HCT116 (cell line): Measurements from ENCODE around the gene ACOD1. TPM values are rescaled to one million over a fixed set of nuclear protein-coding genes. Genes with fewer than 3 reads are reported as not detected.

ENCODE experiments used
- ATAC-seq: fragments of 200-7000 bp; cut with Tn5 transposase; 2 replicates; pipeline ENCODE4 v1.9.1; 2020; ENCODE audit warnings: mild to moderate bottlenecking, moderate library complexity
- BruUV-seq: library from RNA; stranded (reverse); fragments of 400-500 nt; replicated peaks from 2 replicates; lab custom pipeline; 2021; lab: Mats Ljungman, UMichigan
- CTCF ChIA-PET: fragments of 300-600 bp; sonication (Branson Sonifier 250); formaldehyde crosslinking; loops from one replicate; lab custom pipeline; 2021; ENCODE audit warnings: antibody characterized with exemption; lab: Charles Lee
- POLR2A ChIA-PET: fragments of 300-600, 350-600 bp; sonication (Branson Sonifier 250); formaldehyde crosslinking; loops from one replicate; lab custom pipeline; 2021; ENCODE audit warnings: antibody characterized with exemption; lab: Charles Lee
- RAD21 ChIA-PET, 2 experiments: fragments of 300-600 bp; sonication (Branson Sonifier 250); formaldehyde crosslinking; loops; one replicate each; lab custom pipeline; 2023; ENCODE audit warnings: low total read pairs in 2 of 2; ENCODE audit not compliant: uncharacterized antibody in 2 of 2, unreplicated experiment in 2 of 2, low non-redundant PET in 1 of 2; lab: Charles Lee
- DNase-seq: peaks from one replicate; pipeline ENCODE4 v3.0.0-alpha.2; 2010; ENCODE audit warnings: low read depth, low spot score
- H2AFZ ChIP-seq: fragments of 200-600 bp; shearing (Covaris generic), sonication (generic); 2 replicates; pipeline ENCODE4 v1.6.1; 2017; ENCODE audit warnings: low read depth, mixed run types, mixed read lengths, antibody characterized with exemption, low read length; ENCODE audit not compliant: poor library complexity, severe bottlenecking
- H3K27ac ChIP-seq: 2 replicates; pipeline ENCODE4 v1.5.1; 2012; ENCODE audit warnings: low read depth, low read length
- H3K27me3 ChIP-seq: fragments of 200-600 bp; sonication (generic); 2 replicates; pipeline ENCODE4 v1.6.1; 2016; ENCODE audit warnings: mixed run types, low read length, mixed read lengths; ENCODE audit not compliant: insufficient read depth
- H3K36me3 ChIP-seq, 2 experiments: fragments of 200-500 bp in 1 of 2; fragments of 200-600 bp in 1 of 2; sonication (Bioruptor generic) in 1 of 2; sonication (generic) in 1 of 2; 2 replicates each; pipeline versions ENCODE4 v1.5.1 to v1.6.1; 2014 to 2016; ENCODE audit warnings: low read length in 2 of 2, inconsistent platforms in 1 of 2, mixed read lengths in 1 of 2, mixed run types in 1 of 2; ENCODE audit not compliant: insufficient read depth in 2 of 2, control insufficient read depth in 1 of 2
- H3K4me1 ChIP-seq, 2 experiments: fragments of 200-600 bp in 1 of 2; sonication (generic) in 1 of 2; 2 replicates each; pipeline versions ENCODE4 v1.5.1 to v1.6.1; 2012 to 2017; ENCODE audit warnings: low read length in 2 of 2, inconsistent platforms in 1 of 2, mild to moderate bottlenecking in 1 of 2, mixed read lengths in 1 of 2, mixed run types in 1 of 2, moderate library complexity in 1 of 2; ENCODE audit not compliant: insufficient read depth in 2 of 2, control insufficient read depth in 1 of 2
- H3K4me2 ChIP-seq: fragments of 200-600 bp; sonication (generic); 2 replicates; pipeline ENCODE4 v1.6.1; 2017; ENCODE audit warnings: mixed run types, low read length, mixed read lengths
- H3K4me3 ChIP-seq, 2 experiments: fragments of 200-600 bp in 1 of 2; sonication (generic) in 1 of 2; replicated peaks in 1 of 2; 2 replicates each; pipeline ENCODE4 v1.5.1; 2011 to 2016; ENCODE audit warnings: low read length in 2 of 2, control low read depth in 1 of 2, low read depth in 1 of 2, mild to moderate bottlenecking in 1 of 2, mixed read lengths in 1 of 2, mixed run types in 1 of 2
- H3K79me2 ChIP-seq: fragments of 200-600 bp; sonication (generic); 2 replicates; pipeline ENCODE4 v1.6.1; 2017; ENCODE audit warnings: mild to moderate bottlenecking, mixed run types, low read length, moderate library complexity, mixed read lengths; ENCODE audit not compliant: insufficient read depth
- H3K9ac ChIP-seq: fragments of 200-600 bp; sonication (generic); 2 replicates; pipeline ENCODE4 v1.6.1; 2016; ENCODE audit warnings: low read length, mixed read lengths
- H3K9me2 ChIP-seq: fragments of 200-600 bp; sonication (generic), shearing (Covaris generic); 2 replicates; pipeline ENCODE4 v1.6.1; 2017; ENCODE audit warnings: mixed run types, mild to moderate bottlenecking, moderate library complexity; ENCODE audit not compliant: insufficient read depth
- H3K9me3 ChIP-seq, 2 experiments: fragments of 200-500 bp in 1 of 2; fragments of 200-600 bp in 1 of 2; sonication (Bioruptor generic) in 1 of 2; sonication (generic) in 1 of 2; 2 replicates each; pipeline ENCODE4 v1.6.1; 2014 to 2017; ENCODE audit warnings: low read length in 2 of 2, mixed read lengths in 2 of 2, inconsistent platforms in 1 of 2, low read depth in 1 of 2, mild to moderate bottlenecking in 1 of 2, mixed run types in 1 of 2, moderate library complexity in 1 of 2; ENCODE audit not compliant: control insufficient read depth in 1 of 2, insufficient read depth in 1 of 2
- H4K20me1 ChIP-seq: fragments of 200-600 bp; sonication (generic), shearing (Covaris generic); 2 replicates; pipeline ENCODE4 v1.6.1; 2017; ENCODE audit warnings: mixed run types, mild to moderate bottlenecking, moderate library complexity; ENCODE audit not compliant: insufficient read depth
- CBX3 ChIP-seq: IDR thresholded peaks from 2 replicates; pipeline ENCODE4 v1.6.1; 2012; ENCODE audit warnings: low read depth
- CEBPB ChIP-seq: IDR thresholded peaks from 2 replicates; pipeline ENCODE4 v1.6.1; 2012; ENCODE audit warnings: low read depth
- ELF1 ChIP-seq: IDR thresholded peaks from 2 replicates; pipeline ENCODE4 v1.6.1; 2012; ENCODE audit warnings: low read depth, borderline replicate concordance
- EZH2 ChIP-seq: fragments of 200-600 bp; sonication (generic); IDR thresholded peaks from 2 replicates; pipeline ENCODE4 v1.6.1; 2017; ENCODE audit warnings: antibody characterized with exemption, mixed run types
- EZH2phosphoT487 ChIP-seq: fragments of 200-600 bp; IDR thresholded peaks from 2 replicates; pipeline ENCODE4 v1.6.1; 2018; ENCODE audit warnings: antibody characterized with exemption, borderline replicate concordance
- FOSL1 ChIP-seq: IDR thresholded peaks from 2 replicates; pipeline ENCODE4 v1.6.1; 2012; ENCODE audit warnings: low read depth
- JUND ChIP-seq: IDR thresholded peaks from 2 replicates; pipeline ENCODE4 v1.6.1; 2012
- POLR2AphosphoS5 ChIP-seq: IDR thresholded peaks from 2 replicates; pipeline ENCODE4 v1.6.1; 2011; ENCODE audit warnings: mild to moderate bottlenecking, low read depth, low read length, moderate library complexity
- RAD21 ChIP-seq: IDR thresholded peaks from 2 replicates; pipeline ENCODE4 v1.6.1; 2012; ENCODE audit warnings: low read depth, mild to moderate bottlenecking
- SIN3A ChIP-seq: IDR thresholded peaks from 2 replicates; pipeline ENCODE4 v1.6.1; 2012; ENCODE audit warnings: low read depth
- SP1 ChIP-seq: IDR thresholded peaks from 2 replicates; pipeline ENCODE4 v1.6.1; 2012; ENCODE audit warnings: low read depth
- SRF ChIP-seq: IDR thresholded peaks from 2 replicates; pipeline ENCODE4 v1.6.1; 2012; ENCODE audit warnings: low read depth
- TCF7L2 ChIP-seq: IDR thresholded peaks from 2 replicates; pipeline ENCODE4 v1.7.0; 2011; ENCODE audit warnings: borderline replicate concordance, inconsistent platforms; ENCODE audit not compliant: insufficient read depth, insufficient read length; ENCODE audit errors: extremely low read depth
- YY1 ChIP-seq: IDR thresholded peaks from 2 replicates; pipeline ENCODE4 v1.6.1; 2011; ENCODE audit warnings: low read length, low read depth, moderate library complexity, mild to moderate bottlenecking; ENCODE audit not compliant: insufficient replicate concordance; ENCODE audit errors: extremely low read depth
- ZFX ChIP-seq: fragments of 450-650 bp; IDR thresholded peaks from 2 replicates; pipeline ENCODE4 v1.6.1; 2017
- ZNF274 ChIP-seq: fragments of 200-500 bp; sonication (Bioruptor generic); IDR thresholded peaks from 2 replicates; pipeline ENCODE4 v1.6.1; 2014; ENCODE audit warnings: mild to moderate bottlenecking, low read depth, low read length, inconsistent platforms
- intact Hi-C: fragments of 100-400 bp; cut with micrococcal nuclease; formaldehyde crosslinking; loops from 2 replicates; pipeline ENCODE4 v1.10.0; 2022
- total RNA-seq: library from RNA; stranded (reverse); gene quantifications from one replicate; pipeline ENCODE4 v1.2.1, GENCODE V29; 2021; ENCODE audit not compliant: unreplicated experiment
- TF ChIP-seq, protein P1 (sequence below): IDR thresholded peaks from 2 replicates; pipeline ENCODE4 v1.6.1; 2012
- TF ChIP-seq, protein P2 (sequence below): IDR thresholded peaks from 2 replicates; pipeline ENCODE4 v1.6.1; 2011; ENCODE audit warnings: mild to moderate bottlenecking, low read length, moderate library complexity; ENCODE audit not compliant: insufficient replicate concordance; ENCODE audit errors: extremely low read depth
- TF ChIP-seq, protein P3 (sequence below): IDR thresholded peaks from 2 replicates; pipeline ENCODE4 v1.6.1; 2012
- TF ChIP-seq, protein P4 (sequence below): IDR thresholded peaks from 2 replicates; pipeline ENCODE4 v1.6.1; 2012; ENCODE audit warnings: low read depth

The ACOD1 gene
- total RNA-seq, 1 experiment from 2014 or later = not detected

DNA sequence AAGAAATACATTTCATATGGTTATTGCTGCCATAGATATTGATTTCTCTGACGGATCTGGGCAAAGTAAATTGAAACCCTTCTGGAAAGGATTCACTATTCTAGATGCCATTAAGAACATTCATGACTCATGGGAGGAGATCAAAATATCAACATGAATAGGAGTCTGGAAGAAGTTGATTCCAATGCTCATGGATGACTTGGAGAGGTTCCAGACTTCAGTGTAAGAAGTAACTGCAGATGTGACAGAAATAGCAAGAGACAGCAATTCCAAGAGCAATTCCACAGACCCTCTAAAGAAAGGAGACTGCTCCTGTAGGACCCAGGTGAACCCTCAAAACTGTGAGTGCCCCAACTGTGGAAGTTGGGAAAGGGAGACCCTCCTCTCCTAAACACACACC lies 31.2 kb upstream of the ACOD1 start:
- H2AFZ ChIP-seq = no peak overlapping the region
- DNase-seq = no peak
- no peak overlapping the region for H3K27ac ChIP-seq
- no peak overlapping the region for H3K9ac ChIP-seq
- ChIA-PET RAD21 (no interaction called here), POLR2A (no interaction called here), CTCF (no interaction called here)
- H3K9me3 ChIP-seq = no peaks in the 10 kb centered on the region
- H3K4me1 ChIP-seq = no peaks in the 10 kb centered on the region
- no peaks in the 10 kb centered on the region for H3K27me3 ChIP-seq
- ATAC-seq = no peak
- intact Hi-C loops = no loop called here
- no peaks in the 10 kb centered on the region for H3K9me2 ChIP-seq
- H3K4me3 ChIP-seq = no peak overlapping the region
- TF ChIP-seq ZNF274 (no peak), ZFX (no peak), CEBPB (no peak), RAD21 (no peak), JUND (no peak), SIN3A (no peak), EZH2phosphoT487 (no peak), FOSL1 (no peak), SP1 (no peak), YY1 (no peak), ELF1 (no peak), TCF7L2 (no peak), EZH2 (no peak), CBX3 (no peak), POLR2AphosphoS5 (no peak), SRF (no peak)
- TF ChIP-seq, protein P1, sequence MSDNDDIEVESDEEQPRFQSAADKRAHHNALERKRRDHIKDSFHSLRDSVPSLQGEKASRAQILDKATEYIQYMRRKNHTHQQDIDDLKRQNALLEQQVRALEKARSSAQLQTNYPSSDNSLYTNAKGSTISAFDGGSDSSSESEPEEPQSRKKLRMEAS = no peak
- TF ChIP-seq, protein P2, sequence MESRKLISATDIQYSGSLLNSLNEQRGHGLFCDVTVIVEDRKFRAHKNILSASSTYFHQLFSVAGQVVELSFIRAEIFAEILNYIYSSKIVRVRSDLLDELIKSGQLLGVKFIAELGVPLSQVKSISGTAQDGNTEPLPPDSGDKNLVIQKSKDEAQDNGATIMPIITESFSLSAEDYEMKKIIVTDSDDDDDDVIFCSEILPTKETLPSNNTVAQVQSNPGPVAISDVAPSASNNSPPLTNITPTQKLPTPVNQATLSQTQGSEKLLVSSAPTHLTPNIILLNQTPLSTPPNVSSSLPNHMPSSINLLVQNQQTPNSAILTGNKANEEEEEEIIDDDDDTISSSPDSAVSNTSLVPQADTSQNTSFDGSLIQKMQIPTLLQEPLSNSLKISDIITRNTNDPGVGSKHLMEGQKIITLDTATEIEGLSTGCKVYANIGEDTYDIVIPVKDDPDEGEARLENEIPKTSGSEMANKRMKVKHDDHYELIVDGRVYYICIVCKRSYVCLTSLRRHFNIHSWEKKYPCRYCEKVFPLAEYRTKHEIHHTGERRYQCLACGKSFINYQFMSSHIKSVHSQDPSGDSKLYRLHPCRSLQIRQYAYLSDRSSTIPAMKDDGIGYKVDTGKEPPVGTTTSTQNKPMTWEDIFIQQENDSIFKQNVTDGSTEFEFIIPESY = no peak
- TF ChIP-seq, protein P3, sequence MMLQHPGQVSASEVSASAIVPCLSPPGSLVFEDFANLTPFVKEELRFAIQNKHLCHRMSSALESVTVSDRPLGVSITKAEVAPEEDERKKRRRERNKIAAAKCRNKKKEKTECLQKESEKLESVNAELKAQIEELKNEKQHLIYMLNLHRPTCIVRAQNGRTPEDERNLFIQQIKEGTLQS = no peak
- TF ChIP-seq, protein P4, sequence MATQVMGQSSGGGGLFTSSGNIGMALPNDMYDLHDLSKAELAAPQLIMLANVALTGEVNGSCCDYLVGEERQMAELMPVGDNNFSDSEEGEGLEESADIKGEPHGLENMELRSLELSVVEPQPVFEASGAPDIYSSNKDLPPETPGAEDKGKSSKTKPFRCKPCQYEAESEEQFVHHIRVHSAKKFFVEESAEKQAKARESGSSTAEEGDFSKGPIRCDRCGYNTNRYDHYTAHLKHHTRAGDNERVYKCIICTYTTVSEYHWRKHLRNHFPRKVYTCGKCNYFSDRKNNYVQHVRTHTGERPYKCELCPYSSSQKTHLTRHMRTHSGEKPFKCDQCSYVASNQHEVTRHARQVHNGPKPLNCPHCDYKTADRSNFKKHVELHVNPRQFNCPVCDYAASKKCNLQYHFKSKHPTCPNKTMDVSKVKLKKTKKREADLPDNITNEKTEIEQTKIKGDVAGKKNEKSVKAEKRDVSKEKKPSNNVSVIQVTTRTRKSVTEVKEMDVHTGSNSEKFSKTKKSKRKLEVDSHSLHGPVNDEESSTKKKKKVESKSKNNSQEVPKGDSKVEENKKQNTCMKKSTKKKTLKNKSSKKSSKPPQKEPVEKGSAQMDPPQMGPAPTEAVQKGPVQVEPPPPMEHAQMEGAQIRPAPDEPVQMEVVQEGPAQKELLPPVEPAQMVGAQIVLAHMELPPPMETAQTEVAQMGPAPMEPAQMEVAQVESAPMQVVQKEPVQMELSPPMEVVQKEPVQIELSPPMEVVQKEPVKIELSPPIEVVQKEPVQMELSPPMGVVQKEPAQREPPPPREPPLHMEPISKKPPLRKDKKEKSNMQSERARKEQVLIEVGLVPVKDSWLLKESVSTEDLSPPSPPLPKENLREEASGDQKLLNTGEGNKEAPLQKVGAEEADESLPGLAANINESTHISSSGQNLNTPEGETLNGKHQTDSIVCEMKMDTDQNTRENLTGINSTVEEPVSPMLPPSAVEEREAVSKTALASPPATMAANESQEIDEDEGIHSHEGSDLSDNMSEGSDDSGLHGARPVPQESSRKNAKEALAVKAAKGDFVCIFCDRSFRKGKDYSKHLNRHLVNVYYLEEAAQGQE = no peak
- H4K20me1 ChIP-seq = no peaks in the 10 kb centered on the region
- H3K36me3 ChIP-seq = no peaks in the 10 kb centered on the region
- H3K79me2 ChIP-seq = no peaks in the 10 kb centered on the region
- no peak overlapping the region for H3K4me2 ChIP-seq
- BruUV-seq = no TSS peak
